SU-DHL-6 (cell line): ENCODE measurements around the gene PITPNM3.

ENCODE experiments used
- H2AFZ ChIP-seq: fragments of 200-600 bp; sonication (generic); 2 replicates; pipeline ENCODE4 v1.6.1; 2014; ENCODE audit warnings: low read depth, mild to moderate bottlenecking, moderate library complexity, mixed read lengths, antibody characterized with exemption, low read length; ENCODE audit not compliant: severe bottlenecking
- H3F3A ChIP-seq: fragments of 200-600 bp; shearing (Covaris generic); 2 replicates; pipeline ENCODE4 v1.6.0; 2016; ENCODE audit warnings: antibody characterized with exemption, mild to moderate bottlenecking; ENCODE audit not compliant: insufficient read depth
- H3K27ac ChIP-seq: fragments of 200-600 bp; sonication (generic); 2 replicates; pipeline ENCODE4 v1.5.1; 2016; ENCODE audit warnings: low read depth, mild to moderate bottlenecking, low read length, moderate library complexity, mixed read lengths
- H3K27me3 ChIP-seq: fragments of 200-600 bp; sonication (generic), shearing (Covaris generic); 2 replicates; pipeline ENCODE4 v1.6.0; 2014; ENCODE audit warnings: mild to moderate bottlenecking, low read length
- H3K36me3 ChIP-seq: fragments of 200-600 bp; sonication (generic); 2 replicates; pipeline ENCODE4 v1.6.1; 2014; ENCODE audit warnings: mild to moderate bottlenecking, low read length, mixed read lengths
- H3K4me2 ChIP-seq: fragments of 300-600, 200-600 bp; shearing (Covaris generic), sonication (generic); 2 replicates; pipeline ENCODE4 v1.6.0; 2014; ENCODE audit warnings: low read length, low read depth, mild to moderate bottlenecking; ENCODE audit not compliant: poor library complexity, severe bottlenecking
- H3K4me3 ChIP-seq: fragments of 200-600 bp; sonication (generic); 2 replicates; pipeline ENCODE4 v1.5.1; 2014; ENCODE audit warnings: antibody characterized with exemption, low read length, mild to moderate bottlenecking, mixed read lengths; ENCODE audit not compliant: insufficient read depth, poor library complexity, severe bottlenecking
- H3K79me2 ChIP-seq: fragments of 200-600 bp; sonication (generic); 2 replicates; pipeline ENCODE4 v1.6.1; 2014; ENCODE audit warnings: mild to moderate bottlenecking, low read length, moderate library complexity; ENCODE audit not compliant: insufficient read depth
- H3K9ac ChIP-seq: fragments of 200-600 bp; sonication (generic); 2 replicates; pipeline ENCODE4 v1.7.0; 2014; ENCODE audit warnings: mild to moderate bottlenecking, low read length
- H3K9me2 ChIP-seq: fragments of 200-600 bp; sonication (generic); replicated peaks from 2 replicates; pipeline ENCODE4 v1.6.1; 2014; ENCODE audit warnings: low read length; ENCODE audit not compliant: insufficient read depth
- H3K9me3 ChIP-seq: fragments of 200-600 bp; sonication (generic); 2 replicates; pipeline ENCODE4 v1.6.1; 2014; ENCODE audit warnings: low read length, mixed read lengths; ENCODE audit not compliant: insufficient read depth
- H4K20me1 ChIP-seq: fragments of 200-600 bp; sonication (generic); 2 replicates; pipeline ENCODE4 v1.6.1; 2014; ENCODE audit warnings: low read depth, mild to moderate bottlenecking, antibody characterized with exemption, low read length, moderate library complexity, mixed read lengths
- CTCF ChIP-seq: fragments of 200-600 bp; sonication (generic); IDR thresholded peaks from one replicate; pipeline ENCODE4 v1.5.1; 2017; ENCODE audit warnings: antibody characterized with exemption, mild to moderate bottlenecking, low read length, moderate library complexity; ENCODE audit not compliant: insufficient read depth, poor library complexity, severe bottlenecking
- EZH2phosphoT487 ChIP-seq: fragments of 200-600 bp; sonication (generic), shearing (Covaris generic); conservative IDR thresholded peaks from 2 replicates; pipeline ENCODE4 v1.6.1; 2018; ENCODE audit warnings: mild to moderate bottlenecking, antibody characterized with exemption, low read length, moderate library complexity, mixed read lengths

Gene PITPNM3

GRCh38 chr17:6588165-6588564, 31.8 kb upstream of the PITPNM3 start:
- Histone ChIP-seq H4K20me1 (no peaks in the 10 kb centered on the region), H3K27me3 (no peaks in the 10 kb centered on the region), H3F3A (no peaks in the 10 kb centered on the region), H3K4me3 (no peak overlapping the region), H3K9me3 (no peaks in the 10 kb centered on the region), H3K36me3 (peaks cover 11% of the 10 kb centered on the region; the same call in 1 of the 2 replicates), H3K9ac (no peak overlapping the region), H3K9me2 (no peaks in the 10 kb centered on the region), H3K27ac (no peak overlapping the region), H3K79me2 (no peaks in the 10 kb centered on the region), H3K4me2 (no peak overlapping the region), H2AFZ (no peak overlapping the region)
- TF ChIP-seq CTCF (no peak), EZH2phosphoT487 (no peak)

- Histone ChIP-seq H3K4me3 (no peak overlapping the region), H3K36me3 (peaks cover 11% of the 10 kb centered on the region; the same call in 1 of the 2 replicates), H3F3A (no peaks in the 10 kb centered on the region), H4K20me1 (no peaks in the 10 kb centered on the region), H3K79me2 (no peaks in the 10 kb centered on the region), H3K27ac (no peak overlapping the region), H3K9me2 (no peaks in the 10 kb centered on the region), H2AFZ (no peak overlapping the region), H3K9me3 (no peaks in the 10 kb centered on the region), H3K27me3 (no peaks in the 10 kb centered on the region), H3K4me2 (no peak overlapping the region), H3K9ac (no peak overlapping the region)
- TF ChIP-seq EZH2phosphoT487 (no peak), CTCF (no peak)
Measured at GRCh38 chr17:6587310-6587709, 31.0 kb upstream of the PITPNM3 start.

GRCh38 chr17:6583411-6583810, 27.1 kb upstream of the PITPNM3 start:
- Histone ChIP-seq H3K36me3 (peaks cover 11% of the 10 kb centered on the region; the same call in 1 of the 2 replicates), H2AFZ (no peak overlapping the region), H3K9me3 (no peaks in the 10 kb centered on the region), H3K4me2 (no peak overlapping the region), H3K9me2 (no peaks in the 10 kb centered on the region), H3F3A (no peaks in the 10 kb centered on the region), H3K27ac (no peak overlapping the region), H3K79me2 (no peaks in the 10 kb centered on the region), H4K20me1 (no peaks in the 10 kb centered on the region), H3K27me3 (no peaks in the 10 kb centered on the region), H3K4me3 (no peak overlapping the region), H3K9ac (no peak overlapping the region)
- TF ChIP-seq CTCF (no peak), EZH2phosphoT487 (no peak)
